ENCODE data around the gene KRTAP9-8.
"Not testable (repeated sequence)": the region's sequence is repeated elsewhere in the genome, so short reads cannot be mapped to it uniquely, and the experiment has no call there.

Gene KRTAP9-8

GRCh38 chr17:41265078-41265477, 27.3 kb downstream of the KRTAP9-8 start, which contains the start of gene KRTAP9-6:
Gene KRTAP9-6 (plus strand): TSS chr17:41265378. CDS start chr17:41265378, 0 bp downstream.
- H3K27ac ChIP-seq: no peak within 1 kb of the TSS
- no peak for DNase-seq (ENCODE audit: low spot score)
- H3K4me3 ChIP-seq: no peak within 1 kb of the TSS
- no peak for TF ChIP-seq CTCF (IDR thresholded peaks at IDR 0.05)

- no peak overlapping the region for H3K27ac ChIP-seq
- TF ChIP-seq CTCF (IDR thresholded peaks at IDR 0.05): no peak
- H3K4me3 ChIP-seq: no peak overlapping the region
- no peak for DNase-seq (ENCODE audit: low spot score)
Measured at GRCh38 chr17:41267711-41268110, 29.9 kb downstream of the KRTAP9-8 start.

- H3K27ac ChIP-seq; H3K4me3 ChIP-seq; DNase-seq (ENCODE audit: low spot score): not testable (repeated sequence)
Measured at GRCh38 chr17:41271323-41271722, 33.5 kb downstream of the KRTAP9-8 start.

DNA sequence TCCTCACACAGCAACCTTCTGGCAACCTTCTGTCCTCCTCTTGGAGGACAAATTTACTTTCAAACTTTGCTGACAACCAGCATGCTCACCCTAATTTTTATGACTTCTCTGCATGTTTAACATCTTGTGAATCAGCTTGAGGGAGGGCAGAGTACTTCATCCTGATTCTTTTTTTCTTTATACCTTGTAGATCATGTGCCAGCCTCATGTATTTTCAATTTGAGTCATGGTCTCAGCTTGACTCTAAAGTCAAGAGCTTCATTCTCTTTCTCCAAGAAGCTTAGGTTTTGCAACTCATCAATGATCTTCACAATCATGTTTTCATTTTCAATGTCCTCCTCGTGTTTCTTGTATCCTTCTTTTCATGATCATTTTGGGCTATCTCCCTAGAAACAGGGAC, 34.1 kb downstream of the KRTAP9-8 start:
- TF ChIP-seq CTCF (IDR thresholded peaks at IDR 0.05): no peak
- Histone ChIP-seq H3K27ac (no peak overlapping the region), H3K4me3 (no peak overlapping the region)
- DNase-seq (ENCODE audit: low spot score): no peak

- not testable (repeated sequence) for H3K27ac ChIP-seq; H3K4me3 ChIP-seq; DNase-seq (ENCODE audit: low spot score)
Measured at GRCh38 chr17:41275648-41276190, 37.9 kb downstream of the KRTAP9-8 start, which contains the start of gene KRTAP9-7. Gene KRTAP9-7 (plus strand): TSS chr17:41275698. CDS start chr17:41275698, 0 bp downstream.

DNA sequence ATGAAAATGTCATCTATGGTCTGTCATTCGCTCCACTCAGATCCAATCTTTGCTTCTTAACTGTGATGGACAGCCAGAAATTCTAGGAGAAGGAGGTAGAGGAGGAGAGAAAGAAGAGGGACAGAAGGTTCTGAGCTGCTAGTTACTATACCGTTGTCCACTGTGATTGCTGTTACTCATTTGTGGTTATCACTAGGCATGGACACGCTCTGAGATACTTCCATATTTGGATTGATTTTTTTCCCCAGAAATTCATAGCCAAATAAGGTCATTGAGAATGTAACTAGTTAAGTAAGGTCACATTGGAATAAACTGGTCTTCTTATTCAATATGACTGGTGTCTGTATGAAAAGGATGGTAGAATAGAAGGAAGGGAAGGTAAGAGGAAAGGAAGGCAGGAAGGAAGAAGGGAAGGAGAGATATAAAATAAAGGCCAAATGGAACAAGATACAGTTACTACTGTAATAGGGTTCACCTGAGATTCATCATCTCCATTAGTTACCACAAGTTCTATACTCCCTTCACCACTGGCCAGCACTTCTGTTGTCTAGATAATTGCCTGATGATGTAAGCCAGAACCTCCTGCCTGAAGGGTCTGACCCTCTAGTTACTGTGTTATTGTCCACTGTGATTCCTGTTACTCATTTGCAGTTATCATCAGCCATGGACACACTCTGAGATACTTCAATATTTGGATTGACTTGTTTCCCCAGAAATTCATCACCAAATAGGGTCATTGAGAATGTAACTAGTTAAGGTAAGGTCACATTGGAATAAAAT, 40.6 kb downstream of the KRTAP9-8 start:
- TF ChIP-seq CTCF (IDR thresholded peaks at IDR 0.05): no peak
- no peak overlapping the region for H3K27ac ChIP-seq
- no peak overlapping the region for H3K4me3 ChIP-seq
- no peak for DNase-seq (ENCODE audit: low spot score)

DNA sequence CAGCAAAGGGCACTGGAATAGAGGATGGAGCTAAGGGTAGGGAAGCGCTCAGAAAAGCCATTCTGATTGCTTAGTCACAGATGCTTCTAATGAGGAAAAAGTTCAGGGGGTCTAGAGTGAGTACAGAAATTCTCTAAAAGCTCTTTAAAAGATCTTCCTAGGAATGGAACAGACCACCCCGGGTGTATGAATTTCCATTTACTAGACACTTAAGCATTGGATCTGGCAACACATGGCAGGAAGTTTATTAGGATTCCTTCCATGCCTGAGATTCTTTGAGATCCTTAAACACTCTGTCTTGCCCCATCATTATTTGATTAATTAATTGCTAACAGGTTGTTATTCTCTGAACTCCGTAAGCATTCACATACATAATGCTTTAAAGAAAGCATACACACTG, 46.2 kb downstream of the KRTAP9-8 start:
- no peak for DNase-seq (ENCODE audit: low spot score)
- no peak for TF ChIP-seq CTCF (IDR thresholded peaks at IDR 0.05)

DNA sequence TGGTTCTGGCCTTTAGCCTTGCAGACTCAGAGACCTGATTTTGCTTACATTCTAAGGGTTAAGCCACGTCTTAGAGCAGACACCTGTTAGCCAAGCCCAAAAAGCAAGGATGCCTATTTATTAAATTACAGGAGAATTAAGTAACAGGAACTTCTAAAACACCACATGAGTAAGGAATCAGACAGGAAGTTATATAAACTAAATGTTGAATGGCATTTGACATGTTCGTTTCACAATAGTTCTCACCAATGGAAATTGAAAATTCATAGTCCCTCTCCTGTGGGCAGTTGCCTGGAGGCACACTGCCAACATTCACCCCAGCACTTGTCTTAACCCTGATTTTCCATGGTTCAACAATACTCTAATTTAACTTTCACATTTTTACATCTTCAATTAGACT, 46.7 kb downstream of the KRTAP9-8 start:
- DNase-seq (ENCODE audit: low spot score): no peak
- Histone ChIP-seq H3K4me3 (no peak overlapping the region), H3K27ac (no peak overlapping the region)
- no peak for TF ChIP-seq CTCF (IDR thresholded peaks at IDR 0.05)

More for the DNA sequence above, 46.2 kb downstream of the KRTAP9-8 start:
- H3K27ac ChIP-seq: no peak overlapping the region
- no peak overlapping the region for H3K4me3 ChIP-seq
